HepG2 (cell line): ENCODE measurements around the gene SLC25A22. TPM values are rescaled to one million over a fixed set of nuclear protein-coding genes. Genes with fewer than 3 reads are reported as not detected.

ENCODE experiments used
- ARNT ChIP-seq: fragments of 450-650 bp; IDR thresholded peaks from 2 replicates; pipeline ENCODE4 v1.6.1; 2017
- MEIS2 ChIP-seq: sonication (generic); formaldehyde crosslinking; IDR thresholded peaks from 2 replicates; pipeline ENCODE4 v1.9.0; 2021; ENCODE audit warnings: mild to moderate bottlenecking, missing genetic modification reagents
- RFXAP ChIP-seq: sonication (generic); formaldehyde crosslinking; IDR thresholded peaks from 2 replicates; pipeline ENCODE4 v1.4.0; 2020; ENCODE audit warnings: missing genetic modification reagents, borderline replicate concordance
- RXRA ChIP-seq: sonication (generic); formaldehyde crosslinking; IDR thresholded peaks from 2 replicates; pipeline ENCODE4 v1.5.1; 2020; ENCODE audit warnings: missing genetic modification reagents
- TRIM24 ChIP-seq: sonication (generic); formaldehyde crosslinking; IDR thresholded peaks from 2 replicates; pipeline ENCODE4 v1.8.0; 2022; ENCODE audit warnings: mild to moderate bottlenecking, missing genetic modification reagents
- ZFX ChIP-seq: sonication (generic); formaldehyde crosslinking; IDR thresholded peaks from 2 replicates; pipeline ENCODE4 v1.4.0; 2020; ENCODE audit warnings: mild to moderate bottlenecking, low read depth, missing genetic modification reagents, moderate library complexity
- ZMYM2 ChIP-seq: sonication (generic); formaldehyde crosslinking; IDR thresholded peaks from 2 replicates; pipeline ENCODE4 v1.8.0; 2022; ENCODE audit warnings: mild to moderate bottlenecking, missing genetic modification reagents
- ZNF652 ChIP-seq: IDR thresholded peaks from 2 replicates; pipeline ENCODE4 v1.6.1; 2016; ENCODE audit warnings: low read depth, borderline replicate concordance
- polyA plus RNA-seq, 8 experiments: library from polyadenylated mRNA; depleted of rRNA in 3 of 8; stranded (reverse) in 7 of 8; unstranded in 1 of 8; fragments of >200 nt; fragmentation: Illumina TruSeq in 4 of 8; extraction: Trizol in 4 of 8; gene quantifications; 2 replicates each; pipeline versions ENCODE4 v1.2.1 to v1.2.3, GENCODE V29; 2011 to 2016; ENCODE audit warnings: low read depth in 4 of 8, missing spikeins in 1 of 8, mixed read lengths in 1 of 8; ENCODE audit not compliant: insufficient read depth in 1 of 8
- total RNA-seq, 5 experiments: library from RNA; depleted of rRNA; stranded (reverse); fragments of >200 nt; fragmentation: Illumina TruSeq; extraction: Trizol; gene quantifications; 2 replicates each; pipeline ENCODE4 v1.2.3, GENCODE V29; 2016; ENCODE audit warnings: low read depth in 1 of 5
- TF ChIP-seq, protein P1 (sequence below): sonication (generic); formaldehyde crosslinking; IDR thresholded peaks from 2 replicates; pipeline ENCODE4 v1.8.0; 2022; ENCODE audit warnings: mild to moderate bottlenecking, missing genetic modification reagents
- TF ChIP-seq, protein P2 (sequence below): fragments of 450-650 bp; IDR thresholded peaks from 2 replicates; pipeline ENCODE4 v1.6.1; 2016
- TF ChIP-seq, protein P3 (sequence below): sonication (generic); formaldehyde crosslinking; IDR thresholded peaks from 2 replicates; pipeline ENCODE4 v1.5.0; 2020; ENCODE audit warnings: missing genetic modification reagents, mild to moderate bottlenecking, borderline replicate concordance
- TF ChIP-seq, protein P4 (sequence below): sonication (generic); formaldehyde crosslinking; IDR thresholded peaks from 2 replicates; pipeline ENCODE4 v1.8.0; 2022; ENCODE audit warnings: missing genetic modification reagents, low read depth, mild to moderate bottlenecking, borderline replicate concordance
- TF ChIP-seq, protein P5 (sequence below): sonication (generic); formaldehyde crosslinking; IDR thresholded peaks from 2 replicates; pipeline ENCODE4 v1.5.1; 2020; ENCODE audit warnings: missing genetic modification reagents, mild to moderate bottlenecking, borderline replicate concordance
- TF ChIP-seq, protein P6 (sequence below): sonication (generic); formaldehyde crosslinking; IDR thresholded peaks from 2 replicates; pipeline ENCODE4 v1.5.0; 2020; ENCODE audit warnings: missing genetic modification reagents
- TF ChIP-seq, protein P7 (sequence below): sonication (generic); formaldehyde crosslinking; IDR thresholded peaks from 2 replicates; pipeline ENCODE4 v1.4.0; 2020; ENCODE audit warnings: missing genetic modification reagents
- TF ChIP-seq, protein P8 (sequence below): sonication (generic); formaldehyde crosslinking; conservative IDR thresholded peaks from 2 replicates; pipeline ENCODE4 v1.4.0; 2020; ENCODE audit warnings: missing genetic modification reagents

SLC25A22 gene
- total and polyA plus RNA-seq, 2 of the 13 experiments (the other 11 are each of a cell fraction or from before 2014, with no cell fraction given) = 12.4 to 19.2 TPM

DNA sequence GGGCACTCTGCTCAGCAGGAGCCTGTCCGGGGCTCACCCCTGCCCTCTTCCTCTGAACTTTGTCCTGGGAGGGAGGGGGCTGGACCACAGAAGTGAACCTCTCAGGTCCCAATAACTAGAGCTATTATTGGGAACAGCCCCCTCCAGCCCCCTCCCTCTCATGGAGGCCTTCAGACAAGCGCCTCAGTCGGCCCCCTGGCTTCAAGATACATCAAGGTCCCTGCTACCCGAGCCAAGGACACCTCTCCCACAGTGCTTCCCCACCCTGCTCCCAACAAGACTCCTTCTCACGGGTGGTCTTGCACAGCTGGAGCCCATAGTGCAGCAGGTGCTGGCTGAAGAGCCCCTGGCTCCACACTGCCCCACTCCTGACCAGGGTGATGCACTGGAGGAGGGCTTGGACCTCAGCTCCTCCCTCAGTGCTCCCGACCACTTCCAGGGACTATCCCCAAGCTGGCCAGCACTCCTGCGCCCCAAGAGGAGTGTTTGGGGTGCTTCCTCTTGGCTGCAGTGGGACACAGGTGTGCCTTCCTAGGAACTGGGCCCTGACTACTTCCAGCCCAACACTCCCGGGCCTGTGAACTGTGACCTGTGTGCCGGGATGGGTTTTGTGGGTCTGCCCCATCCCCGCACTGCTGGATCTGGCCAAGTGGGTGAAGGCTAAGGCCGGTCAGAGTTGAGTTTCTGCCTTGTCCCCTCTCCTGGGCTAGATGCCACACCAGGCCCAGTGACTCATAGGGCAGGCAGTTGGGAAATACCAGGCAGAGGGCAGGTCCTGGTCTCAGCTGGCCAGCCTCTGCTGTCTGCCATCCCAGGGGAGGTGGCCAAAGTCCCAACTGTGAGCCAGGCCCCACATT is 22.8 kb upstream of the SLC25A22 start (continued):
- TF ChIP-seq, protein P1, sequence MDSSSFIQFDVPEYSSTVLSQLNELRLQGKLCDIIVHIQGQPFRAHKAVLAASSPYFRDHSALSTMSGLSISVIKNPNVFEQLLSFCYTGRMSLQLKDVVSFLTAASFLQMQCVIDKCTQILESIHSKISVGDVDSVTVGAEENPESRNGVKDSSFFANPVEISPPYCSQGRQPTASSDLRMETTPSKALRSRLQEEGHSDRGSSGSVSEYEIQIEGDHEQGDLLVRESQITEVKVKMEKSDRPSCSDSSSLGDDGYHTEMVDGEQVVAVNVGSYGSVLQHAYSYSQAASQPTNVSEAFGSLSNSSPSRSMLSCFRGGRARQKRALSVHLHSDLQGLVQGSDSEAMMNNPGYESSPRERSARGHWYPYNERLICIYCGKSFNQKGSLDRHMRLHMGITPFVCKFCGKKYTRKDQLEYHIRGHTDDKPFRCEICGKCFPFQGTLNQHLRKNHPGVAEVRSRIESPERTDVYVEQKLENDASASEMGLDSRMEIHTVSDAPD (CRISPR knock-in tag) = no peak
- TF ChIP-seq MEIS2 (CRISPR knock-in tag) = no peak
- TF ChIP-seq, protein P2, sequence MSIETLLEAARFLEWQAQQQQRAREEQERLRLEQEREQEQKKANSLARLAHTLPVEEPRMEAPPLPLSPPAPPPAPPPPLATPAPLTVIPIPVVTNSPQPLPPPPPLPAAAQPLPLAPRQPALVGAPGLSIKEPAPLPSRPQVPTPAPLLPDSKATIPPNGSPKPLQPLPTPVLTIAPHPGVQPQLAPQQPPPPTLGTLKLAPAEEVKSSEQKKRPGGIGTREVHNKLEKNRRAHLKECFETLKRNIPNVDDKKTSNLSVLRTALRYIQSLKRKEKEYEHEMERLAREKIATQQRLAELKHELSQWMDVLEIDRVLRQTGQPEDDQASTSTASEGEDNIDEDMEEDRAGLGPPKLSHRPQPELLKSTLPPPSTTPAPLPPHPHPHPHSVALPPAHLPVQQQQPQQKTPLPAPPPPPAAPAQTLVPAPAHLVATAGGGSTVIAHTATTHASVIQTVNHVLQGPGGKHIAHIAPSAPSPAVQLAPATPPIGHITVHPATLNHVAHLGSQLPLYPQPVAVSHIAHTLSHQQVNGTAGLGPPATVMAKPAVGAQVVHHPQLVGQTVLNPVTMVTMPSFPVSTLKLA = no peak
- TF ChIP-seq, protein P3, sequence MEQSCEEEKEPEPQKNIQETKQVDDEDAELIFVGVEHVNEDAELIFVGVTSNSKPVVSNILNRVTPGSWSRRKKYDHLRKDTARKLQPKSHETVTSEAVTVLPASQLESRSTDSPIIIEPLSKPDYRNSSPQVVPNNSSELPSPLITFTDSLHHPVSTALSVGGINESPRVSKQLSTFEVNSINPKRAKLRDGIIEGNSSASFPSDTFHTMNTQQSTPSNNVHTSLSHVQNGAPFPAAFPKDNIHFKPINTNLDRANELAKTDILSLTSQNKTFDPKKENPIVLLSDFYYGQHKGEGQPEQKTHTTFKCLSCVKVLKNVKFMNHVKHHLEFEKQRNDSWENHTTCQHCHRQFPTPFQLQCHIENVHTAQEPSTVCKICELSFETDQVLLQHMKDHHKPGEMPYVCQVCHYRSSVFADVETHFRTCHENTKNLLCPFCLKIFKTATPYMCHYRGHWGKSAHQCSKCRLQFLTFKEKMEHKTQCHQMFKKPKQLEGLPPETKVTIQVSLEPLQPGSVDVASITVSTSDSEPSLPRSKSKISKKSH (CRISPR knock-in tag) = no peak
- TF ChIP-seq, protein P4, sequence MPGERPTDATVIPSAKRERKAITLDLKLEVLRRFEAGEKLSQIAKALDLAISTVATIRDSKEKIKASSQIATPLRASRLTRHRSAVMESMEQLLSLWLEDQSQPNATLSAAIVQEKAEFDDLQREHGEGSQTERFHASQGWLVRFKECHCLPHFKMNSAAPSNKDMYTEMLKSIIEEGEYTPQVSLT (CRISPR knock-in tag) = no peak
- TF ChIP-seq, protein P5, sequence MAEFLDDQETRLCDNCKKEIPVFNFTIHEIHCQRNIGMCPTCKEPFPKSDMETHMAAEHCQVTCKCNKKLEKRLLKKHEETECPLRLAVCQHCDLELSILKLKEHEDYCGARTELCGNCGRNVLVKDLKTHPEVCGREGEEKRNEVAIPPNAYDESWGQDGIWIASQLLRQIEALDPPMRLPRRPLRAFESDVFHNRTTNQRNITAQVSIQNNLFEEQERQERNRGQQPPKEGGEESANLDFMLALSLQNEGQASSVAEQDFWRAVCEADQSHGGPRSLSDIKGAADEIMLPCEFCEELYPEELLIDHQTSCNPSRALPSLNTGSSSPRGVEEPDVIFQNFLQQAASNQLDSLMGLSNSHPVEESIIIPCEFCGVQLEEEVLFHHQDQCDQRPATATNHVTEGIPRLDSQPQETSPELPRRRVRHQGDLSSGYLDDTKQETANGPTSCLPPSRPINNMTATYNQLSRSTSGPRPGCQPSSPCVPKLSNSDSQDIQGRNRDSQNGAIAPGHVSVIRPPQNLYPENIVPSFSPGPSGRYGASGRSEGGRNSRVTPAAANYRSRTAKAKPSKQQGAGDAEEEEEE (CRISPR knock-in tag) = no peak
- TF ChIP-seq, protein P6, sequence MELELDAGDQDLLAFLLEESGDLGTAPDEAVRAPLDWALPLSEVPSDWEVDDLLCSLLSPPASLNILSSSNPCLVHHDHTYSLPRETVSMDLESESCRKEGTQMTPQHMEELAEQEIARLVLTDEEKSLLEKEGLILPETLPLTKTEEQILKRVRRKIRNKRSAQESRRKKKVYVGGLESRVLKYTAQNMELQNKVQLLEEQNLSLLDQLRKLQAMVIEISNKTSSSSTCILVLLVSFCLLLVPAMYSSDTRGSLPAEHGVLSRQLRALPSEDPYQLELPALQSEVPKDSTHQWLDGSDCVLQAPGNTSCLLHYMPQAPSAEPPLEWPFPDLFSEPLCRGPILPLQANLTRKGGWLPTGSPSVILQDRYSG (CRISPR knock-in tag) = no peak
- TF ChIP-seq RFXAP (CRISPR knock-in tag) = 0 out of 2 replicates have a peak, but pooled peaks have one; percentile 1
- TF ChIP-seq, protein P7, sequence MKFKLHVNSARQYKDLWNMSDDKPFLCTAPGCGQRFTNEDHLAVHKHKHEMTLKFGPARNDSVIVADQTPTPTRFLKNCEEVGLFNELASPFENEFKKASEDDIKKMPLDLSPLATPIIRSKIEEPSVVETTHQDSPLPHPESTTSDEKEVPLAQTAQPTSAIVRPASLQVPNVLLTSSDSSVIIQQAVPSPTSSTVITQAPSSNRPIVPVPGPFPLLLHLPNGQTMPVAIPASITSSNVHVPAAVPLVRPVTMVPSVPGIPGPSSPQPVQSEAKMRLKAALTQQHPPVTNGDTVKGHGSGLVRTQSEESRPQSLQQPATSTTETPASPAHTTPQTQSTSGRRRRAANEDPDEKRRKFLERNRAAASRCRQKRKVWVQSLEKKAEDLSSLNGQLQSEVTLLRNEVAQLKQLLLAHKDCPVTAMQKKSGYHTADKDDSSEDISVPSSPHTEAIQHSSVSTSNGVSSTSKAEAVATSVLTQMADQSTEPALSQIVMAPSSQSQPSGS (CRISPR knock-in tag) = no peak
- peak; percentile 34; the same call in 1 of the 2 replicates for TF ChIP-seq ZFX
- TF ChIP-seq ZMYM2 = no peak
- no peak for TF ChIP-seq ARNT
- no peak for TF ChIP-seq ZNF652 (CRISPR knock-in tag)
- TF ChIP-seq TRIM24 (CRISPR knock-in tag) = no peak
- TF ChIP-seq RXRA (CRISPR knock-in tag) = peak; percentile 77
- TF ChIP-seq, protein P8, sequence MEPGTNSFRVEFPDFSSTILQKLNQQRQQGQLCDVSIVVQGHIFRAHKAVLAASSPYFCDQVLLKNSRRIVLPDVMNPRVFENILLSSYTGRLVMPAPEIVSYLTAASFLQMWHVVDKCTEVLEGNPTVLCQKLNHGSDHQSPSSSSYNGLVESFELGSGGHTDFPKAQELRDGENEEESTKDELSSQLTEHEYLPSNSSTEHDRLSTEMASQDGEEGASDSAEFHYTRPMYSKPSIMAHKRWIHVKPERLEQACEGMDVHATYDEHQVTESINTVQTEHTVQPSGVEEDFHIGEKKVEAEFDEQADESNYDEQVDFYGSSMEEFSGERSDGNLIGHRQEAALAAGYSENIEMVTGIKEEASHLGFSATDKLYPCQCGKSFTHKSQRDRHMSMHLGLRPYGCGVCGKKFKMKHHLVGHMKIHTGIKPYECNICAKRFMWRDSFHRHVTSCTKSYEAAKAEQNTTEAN (CRISPR knock-in tag) = no peak
